Type B pancreatic cell (in vitro differentiated cells): ENCODE results near the gene LRCH1. TPM values are rescaled to one million over a fixed set of nuclear protein-coding genes. Genes with fewer than 3 reads are reported as not detected.
A peak's percentile ranks its signal among the peaks of the same experiment; 100 is the strongest.

Source experiments
- DNase-seq: peaks from one replicate; pipeline ENCODE4 v3.0.0; 2021; ENCODE audit warnings: mixed read lengths; ENCODE audit not compliant: unreplicated experiment; ENCODE audit errors: extremely low spot score
- H3K27ac Mint-ChIP-seq: 2 replicates; pipeline ENCODE4 v1.8.0; 2021; ENCODE audit warnings: mild to moderate bottlenecking, mixed read lengths
- H3K27me3 Mint-ChIP-seq: 2 replicates; pipeline ENCODE4 v1.8.0; 2021; ENCODE audit warnings: mixed read lengths
- H3K36me3 Mint-ChIP-seq: 2 replicates; pipeline ENCODE4 v1.8.0; 2021; ENCODE audit warnings: mixed read lengths
- H3K4me1 Mint-ChIP-seq: one replicate; pipeline ENCODE4 v1.8.0; 2021; ENCODE audit warnings: mixed read lengths; ENCODE audit not compliant: unreplicated experiment
- H3K4me3 Mint-ChIP-seq: 2 replicates; pipeline ENCODE4 v1.8.0; 2021; ENCODE audit warnings: mild to moderate bottlenecking, mixed read lengths
- H3K9me3 Mint-ChIP-seq: 2 replicates; pipeline ENCODE4 v1.8.0; 2021; ENCODE audit warnings: mixed read lengths
- CTCF ChIP-seq: fragments of 200-600 bp; sonication (generic); conservative IDR thresholded peaks from 2 replicates; pipeline ENCODE4 v1.5.0; 2021; ENCODE audit warnings: antibody characterized with exemption, mild to moderate bottlenecking
- total RNA-seq: library from RNA; stranded (reverse); gene quantifications from 2 replicates; pipeline ENCODE4 v1.2.1, GENCODE V29; 2021; ENCODE audit warnings: low replicate concordance

Gene LRCH1
- total RNA-seq, 1 donor from 2014 or later, result 23.0 TPM

- no peaks in the 10 kb centered on the region for H3K36me3 Mint-ChIP-seq
- H3K27ac Mint-ChIP-seq, result peak overlapping the region; percentile 36
- peaks cover 5% of the 10 kb centered on the region for H3K27me3 Mint-ChIP-seq
- H3K4me3 Mint-ChIP-seq, result no peak overlapping the region
- no peak for TF ChIP-seq CTCF
- H3K4me1 Mint-ChIP-seq, result peaks cover 33% of the 10 kb centered on the region
- no peaks in the 10 kb centered on the region for H3K9me3 Mint-ChIP-seq
- no peak for DNase-seq
Measured at GRCh38 chr13:46529216-46529919, 23.6 kb upstream of the LRCH1 start.

GRCh38 chr13:46530084-46530935 lies 22.7 kb upstream of the LRCH1 start:
- Mint-ChIP-seq H3K27ac (no peak overlapping the region), H3K4me1 (peaks cover 33% of the 10 kb centered on the region), H3K4me3 (no peak overlapping the region), H3K36me3 (no peaks in the 10 kb centered on the region), H3K9me3 (no peaks in the 10 kb centered on the region), H3K27me3 (peaks cover 5% of the 10 kb centered on the region)
- no peak for TF ChIP-seq CTCF
- DNase-seq, result no peak

- no peak for DNase-seq
- H3K4me1 Mint-ChIP-seq, result peaks cover 19% of the 10 kb centered on the region
- no peak overlapping the region for H3K4me3 Mint-ChIP-seq
- no peaks in the 10 kb centered on the region for H3K27me3 Mint-ChIP-seq
- no peak overlapping the region for H3K27ac Mint-ChIP-seq
- no peaks in the 10 kb centered on the region for H3K9me3 Mint-ChIP-seq
- TF ChIP-seq CTCF, result no peak
- no peaks in the 10 kb centered on the region for H3K36me3 Mint-ChIP-seq
Measured at GRCh38 chr13:46531953-46532352, 21.0 kb upstream of the LRCH1 start.

- no peak for TF ChIP-seq CTCF
- H3K27ac Mint-ChIP-seq, result no peak overlapping the region
- no peak for DNase-seq
Measured at GRCh38 chr13:46535002-46535401, 18.0 kb upstream of the LRCH1 start.

GRCh38 chr13:46535825-46536224 lies 17.1 kb upstream of the LRCH1 start:
- Mint-ChIP-seq H3K4me1 (peaks cover 10% of the 10 kb centered on the region), H3K27me3 (no peaks in the 10 kb centered on the region), H3K36me3 (no peaks in the 10 kb centered on the region), H3K4me3 (no peak overlapping the region), H3K27ac (no peak overlapping the region), H3K9me3 (no peaks in the 10 kb centered on the region)
- TF ChIP-seq CTCF, result no peak
- DNase-seq, result no peak

More at GRCh38 chr13:46535002-46535401, 18.0 kb upstream of the LRCH1 start:
- Mint-ChIP-seq H3K4me1 (peaks cover 13% of the 10 kb centered on the region), H3K36me3 (no peaks in the 10 kb centered on the region), H3K9me3 (no peaks in the 10 kb centered on the region), H3K4me3 (no peak overlapping the region), H3K27me3 (no peaks in the 10 kb centered on the region)
